Measurements from ENCODE around the gene GRM5.
"Not testable (repeated sequence)": the region's sequence is repeated elsewhere in the genome, so short reads cannot be mapped to it uniquely, and the experiment has no call there.

GRCh38 chr11:88882800-88883199 is 183.0 kb downstream of the GRM5 start:
- TF ChIP-seq CTCF (conservative IDR thresholded peaks at IDR 0.05 in 1 of 2, IDR thresholded peaks at IDR 0.05 in 1 of 2; ENCODE audit: low read depth in 1 of 2, low read length in 2 of 2); EZH2 (IDR thresholded peaks at IDR 0.05; ENCODE audit: low read length, missing control alignments): not testable (repeated sequence)
